HG03460 (cell line): ENCODE results near the gene ETV5.

Experiments
- ATAC-seq: cut with Tn5 transposase; IDR thresholded peaks from one replicate; pipeline ENCODE4 v1.9.1; 2021; ENCODE audit not compliant: unreplicated experiment

Gene ETV5

DNA sequence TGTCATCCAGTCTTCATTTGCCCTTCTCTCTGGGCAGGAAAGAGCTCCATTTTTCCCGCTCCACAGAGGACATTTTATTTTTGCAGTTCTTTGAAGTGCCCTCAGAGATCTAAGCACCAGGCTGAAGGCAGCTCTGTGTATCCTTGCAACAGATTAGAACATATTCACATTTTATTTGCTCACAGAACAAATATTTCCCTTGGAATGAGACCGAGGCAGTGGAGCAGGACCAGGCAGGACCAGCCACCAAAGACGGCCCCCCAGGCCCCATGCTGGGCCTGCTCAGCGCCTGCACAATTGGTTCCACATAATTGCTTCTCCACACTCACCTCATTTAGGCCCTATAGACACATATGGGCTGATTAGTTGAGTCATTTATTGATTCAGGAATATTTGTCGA, 15.7 kb upstream of the ETV5 start:
- ATAC-seq = no peak

DNA sequence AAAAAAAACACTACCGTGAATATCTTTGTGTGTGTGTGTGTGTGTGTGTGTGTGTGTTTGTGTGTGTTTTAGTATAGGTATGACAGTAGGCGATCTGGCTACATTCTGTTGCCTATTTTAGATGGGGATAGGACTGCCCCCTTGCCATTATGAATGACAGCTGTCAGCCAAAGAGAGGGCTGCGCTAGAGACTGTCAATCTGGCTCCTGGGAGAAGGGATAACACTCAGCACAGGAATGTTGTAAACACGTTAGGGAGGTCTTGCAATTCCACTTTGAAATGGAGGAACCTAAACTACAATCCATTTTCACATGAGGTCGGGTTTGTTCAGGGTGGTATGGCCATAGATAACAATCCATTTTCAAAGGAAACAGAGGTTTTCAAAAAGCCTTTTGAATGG, 14.1 kb upstream of the ETV5 start:
- ATAC-seq = no peak

DNA sequence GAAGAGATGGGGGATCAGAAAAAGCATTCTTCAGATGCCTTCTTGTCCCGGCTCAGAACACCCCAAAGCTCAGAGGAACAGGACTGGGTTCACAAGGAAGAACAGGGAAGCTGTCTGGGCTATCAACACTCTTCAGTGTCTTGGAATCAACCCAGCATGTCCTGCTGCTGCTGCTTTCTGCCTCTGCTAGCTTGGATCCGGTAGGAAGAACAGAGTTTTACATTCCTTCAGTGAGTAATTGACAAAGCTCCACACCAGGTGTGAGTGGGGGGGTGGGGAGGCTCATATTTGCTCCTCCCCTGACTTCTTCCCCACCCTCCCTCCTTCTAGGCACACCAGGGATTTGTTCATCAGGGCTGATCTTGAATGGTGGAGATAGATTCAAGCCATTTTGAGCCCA, 13.1 kb upstream of the ETV5 start:
- ATAC-seq = no peak

DNA sequence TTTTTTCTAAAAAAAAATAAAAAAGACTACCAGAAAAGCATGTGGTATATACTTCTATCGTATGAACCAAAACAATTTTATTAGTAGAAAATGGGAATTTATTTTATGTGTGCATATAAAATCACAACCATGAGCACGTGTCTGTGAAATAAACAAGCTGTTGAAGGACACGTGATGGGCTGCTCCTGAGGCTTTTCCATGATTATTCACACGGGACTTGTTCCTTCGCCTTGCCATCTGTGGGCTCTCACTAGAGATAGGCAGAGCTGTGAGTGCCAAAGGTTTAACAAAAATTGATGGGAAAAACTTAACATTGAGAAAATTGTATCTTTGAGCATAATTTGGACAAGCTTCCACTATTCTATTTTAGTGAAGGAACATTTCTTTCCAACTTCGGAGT, 12.4 kb upstream of the ETV5 start:
- ATAC-seq = no peak

DNA sequence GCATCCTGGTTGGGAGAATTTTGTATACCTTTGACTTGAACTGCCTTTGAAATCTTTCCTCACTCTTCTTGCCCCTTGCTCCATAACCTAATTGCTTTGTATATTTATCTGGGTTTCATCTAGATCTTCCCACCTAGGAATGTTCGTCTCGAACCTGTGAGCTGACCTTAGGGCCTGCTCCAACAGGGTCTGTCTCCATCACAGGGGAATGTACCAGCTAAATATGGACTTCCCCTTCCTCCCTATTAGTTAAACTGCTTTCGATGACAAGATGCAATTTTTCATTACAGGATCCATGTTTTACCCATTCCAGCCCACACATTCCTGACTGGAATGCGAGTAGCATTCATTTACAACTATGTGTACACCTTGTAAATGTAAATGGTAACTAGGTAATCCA, 10.6 kb upstream of the ETV5 start:
- ATAC-seq = no peak

- ATAC-seq = no peak
Observed at GRCh38 chr3:186118692-186119091, 9.8 kb upstream of the ETV5 start.

- ATAC-seq = no peak
Observed at GRCh38 chr3:186117521-186118134, 8.7 kb upstream of the ETV5 start.

- ATAC-seq = no peak
Observed at GRCh38 chr3:186115239-186115996, 6.5 kb upstream of the ETV5 start.

DNA sequence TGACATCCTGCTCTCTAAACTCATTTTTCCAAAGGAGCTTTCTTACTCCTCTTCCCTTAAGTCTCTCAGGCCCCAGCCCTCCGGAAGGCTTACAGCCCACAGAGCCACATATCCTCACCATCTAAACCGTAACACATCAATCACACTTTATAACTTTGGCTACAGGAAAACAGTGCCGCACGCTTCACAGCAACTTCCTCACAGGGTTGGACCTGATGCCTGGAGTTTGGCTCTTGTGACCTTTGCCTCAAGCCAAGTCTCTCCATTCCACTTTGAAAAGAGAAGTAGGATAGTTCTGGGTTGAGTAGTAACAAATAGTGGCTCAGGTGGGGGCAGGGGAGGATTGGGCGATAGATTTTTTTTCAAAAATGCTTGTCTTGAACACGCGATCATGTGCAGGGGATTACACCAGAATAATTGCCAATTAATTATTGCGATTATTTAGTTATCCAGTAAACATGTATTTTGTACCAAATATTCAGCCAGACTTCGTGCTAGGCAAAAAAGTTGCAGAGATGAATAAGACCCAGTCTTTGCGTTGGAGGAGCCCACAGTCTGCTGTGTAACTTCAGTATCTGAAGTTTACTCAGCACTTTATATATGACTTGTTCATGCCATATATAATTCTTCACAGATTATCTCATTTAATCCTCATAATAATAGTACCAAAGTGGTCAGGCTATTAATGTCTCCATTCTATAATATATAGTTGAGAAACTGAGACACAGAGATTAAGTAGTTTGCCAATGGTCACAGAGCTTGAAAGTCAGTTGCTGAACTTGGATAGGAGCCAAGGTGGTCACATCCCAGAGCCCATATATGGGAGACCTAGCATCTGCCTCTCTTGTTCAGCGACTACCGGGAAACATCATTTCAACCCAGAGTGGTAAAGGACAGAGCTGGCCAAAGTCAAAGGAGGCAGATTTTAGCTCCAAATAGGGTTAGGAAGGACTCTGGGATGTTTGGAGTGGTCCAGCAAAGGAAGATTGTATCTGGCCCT, 2.4 kb upstream of the ETV5 start:
- ATAC-seq = no peak

DNA sequence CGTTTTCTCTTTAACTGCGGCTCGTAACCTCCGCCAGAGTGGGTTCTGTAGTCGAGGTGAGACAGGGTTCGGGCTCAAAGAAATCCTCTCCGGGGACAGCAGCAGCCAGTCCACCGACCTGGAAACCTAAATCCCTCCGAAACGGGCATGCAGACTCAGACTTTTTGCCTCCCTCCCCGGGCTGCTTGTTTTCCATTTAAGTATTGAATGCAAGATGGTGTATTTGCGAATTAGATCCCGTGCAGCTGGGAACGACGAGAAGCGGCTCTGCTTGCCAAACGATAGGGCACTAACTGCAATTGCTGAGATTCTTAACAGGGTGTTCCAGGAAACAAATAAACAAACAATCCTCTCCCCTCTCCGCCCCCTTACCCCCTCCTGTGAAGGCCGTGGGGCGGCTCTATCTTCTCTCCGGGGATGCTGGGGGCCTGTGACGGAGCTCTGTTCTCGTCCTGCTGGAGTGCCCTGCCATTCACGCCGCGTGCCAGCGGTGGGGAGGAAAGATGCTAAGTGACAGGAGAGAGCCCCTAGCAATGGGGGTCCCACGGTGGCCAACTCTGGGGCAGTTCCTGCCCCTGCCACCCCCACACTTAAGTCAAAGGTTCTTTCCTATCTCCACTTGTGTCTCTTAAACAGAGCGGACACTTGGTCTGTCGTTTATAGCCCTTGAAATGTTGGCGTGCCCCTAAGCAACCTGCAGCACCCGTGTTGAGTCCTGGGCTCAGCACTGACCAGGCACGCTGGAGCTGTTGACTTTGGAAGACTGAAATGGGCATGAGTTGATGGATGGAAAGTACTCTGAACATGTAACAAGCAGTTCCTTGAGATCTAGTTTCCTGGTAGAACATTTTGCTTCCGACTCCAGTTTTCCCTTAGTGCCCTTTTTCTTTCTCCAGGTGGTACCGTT, 1.3 kb upstream of the ETV5 start:
- ATAC-seq = no peak

GRCh38 chr3:186108106-186108940, 566 bp downstream of the ETV5 start:
- ATAC-seq = no peak

DNA sequence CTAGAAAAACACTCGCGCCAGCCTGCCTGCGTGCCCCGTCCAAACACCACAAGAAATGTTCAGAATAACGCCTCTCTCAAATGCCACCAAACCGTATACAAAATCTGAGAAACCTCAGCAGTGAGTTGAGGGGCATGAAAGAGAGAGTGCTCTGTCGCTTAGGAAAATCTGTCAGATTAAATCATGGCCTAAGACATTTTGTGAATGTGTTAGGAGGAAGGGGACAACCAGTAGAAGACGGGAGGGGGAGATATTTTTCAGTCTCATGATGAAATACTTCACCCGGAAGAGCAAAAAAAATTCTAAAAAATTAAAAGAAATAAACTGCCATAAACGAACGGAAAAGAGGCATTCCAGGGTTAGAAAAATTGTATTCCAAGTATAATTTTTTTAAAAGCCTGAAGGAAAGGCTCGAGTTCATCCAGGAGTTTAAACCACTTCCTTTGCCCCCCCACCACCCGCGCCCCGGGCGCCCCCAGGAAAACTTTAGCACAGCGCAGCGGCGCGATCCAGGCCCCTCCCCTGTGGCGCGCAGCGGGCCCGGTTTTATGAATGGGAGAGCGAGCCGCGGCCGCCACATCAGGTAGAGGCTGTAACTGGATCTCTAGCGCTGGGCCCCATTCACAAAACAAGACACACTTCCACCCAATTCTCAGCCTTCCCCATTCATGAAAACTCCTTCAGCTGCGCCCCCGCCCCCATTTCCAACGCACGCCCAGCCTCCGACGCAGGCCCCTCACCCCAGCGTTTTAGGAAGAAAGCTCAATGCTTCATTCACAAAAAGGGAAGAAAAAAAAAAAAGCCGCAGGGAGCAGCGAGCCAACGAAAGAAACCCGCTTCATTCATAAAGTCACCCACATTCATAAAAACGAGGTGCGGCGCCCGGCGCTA, 1.4 kb downstream of the ETV5 start:
- ATAC-seq = no peak

DNA sequence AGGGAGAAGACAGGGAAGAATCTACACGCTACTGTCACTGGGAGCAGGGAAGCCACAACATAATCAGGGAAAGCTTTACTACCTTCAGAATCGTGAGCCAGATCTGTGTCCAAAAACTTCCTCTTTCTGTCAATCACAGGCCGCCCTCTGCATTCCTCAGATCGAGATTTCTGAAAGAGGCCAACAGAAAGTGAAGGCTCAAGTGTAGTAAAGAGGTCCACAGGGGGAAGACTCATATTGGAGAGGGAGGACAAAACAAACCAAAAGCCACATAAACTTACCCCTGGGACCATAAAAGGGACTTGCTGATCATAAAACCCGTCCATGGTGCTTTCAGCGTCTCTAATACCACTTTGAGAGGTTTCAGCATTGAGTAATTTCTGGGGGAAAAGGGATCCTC, 3.3 kb downstream of the ETV5 start:
- ATAC-seq = no peak

DNA sequence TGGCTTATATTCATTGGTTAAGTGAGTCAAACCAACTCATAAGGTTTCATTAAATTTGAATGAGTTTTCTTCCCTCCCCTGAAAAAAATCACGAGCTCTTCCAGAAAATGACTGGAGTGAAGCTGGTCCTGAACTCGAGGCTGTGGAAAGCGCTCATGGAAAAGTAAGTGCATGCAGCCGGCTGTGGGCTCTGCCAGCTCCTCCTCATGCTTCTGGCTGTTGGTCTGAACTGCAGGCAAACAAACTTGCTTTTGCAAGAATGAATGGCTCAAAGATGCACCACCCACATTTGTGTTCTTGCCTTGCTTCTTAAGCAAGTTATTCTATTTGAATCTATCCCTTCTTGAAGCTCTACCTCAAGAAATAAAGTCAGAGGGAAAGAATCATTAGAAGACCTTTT, 6.2 kb downstream of the ETV5 start:
- ATAC-seq = no peak

- ATAC-seq = no peak
Observed at GRCh38 chr3:186100398-186100797, 8.5 kb downstream of the ETV5 start.

- ATAC-seq = no peak
Observed at GRCh38 chr3:186099178-186099577, 9.7 kb downstream of the ETV5 start.

GRCh38 chr3:186098740-186099139, 10.1 kb downstream of the ETV5 start:
- ATAC-seq = no peak

DNA sequence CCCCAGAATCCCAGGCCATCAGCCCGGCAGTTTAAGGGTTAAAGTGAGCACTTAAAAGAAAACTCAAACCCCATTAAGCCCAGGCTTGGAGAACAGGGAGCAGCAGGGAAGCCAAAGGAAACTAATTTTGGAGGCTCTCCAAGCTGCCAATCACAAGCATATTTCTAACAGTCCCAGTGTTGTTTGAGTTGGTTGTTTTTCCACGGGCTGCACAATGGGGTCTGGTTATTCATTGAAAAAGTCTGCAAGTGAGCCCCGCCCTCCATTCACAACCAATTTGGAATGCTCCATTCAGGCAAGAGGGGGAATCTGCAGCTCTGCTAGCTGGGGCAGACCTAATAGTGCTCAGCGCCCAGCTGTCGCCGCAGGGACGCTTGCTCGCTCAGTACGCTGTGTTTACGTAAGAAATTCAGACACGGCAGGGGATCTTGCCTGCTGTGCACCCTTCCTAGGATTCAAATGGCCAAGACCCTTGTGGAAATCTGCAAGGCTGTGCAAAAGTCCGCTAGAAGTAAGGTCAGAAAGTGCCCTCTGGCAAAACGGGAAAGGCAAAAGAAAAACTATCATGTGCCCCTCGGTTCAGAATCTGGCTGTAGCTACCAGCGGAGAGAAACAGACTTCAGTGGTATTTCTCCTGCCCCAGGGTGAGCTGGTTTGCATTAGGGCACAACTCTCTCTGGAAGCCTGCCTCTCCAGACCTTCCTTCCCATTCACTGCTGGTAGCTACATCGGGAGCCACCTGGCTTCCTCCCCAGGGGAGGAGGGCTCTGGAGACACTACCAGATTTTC, 11.0 kb downstream of the ETV5 start:
- peak; percentile 49 for ATAC-seq
